GM19099 (cell line): ENCODE data around the gene PALS1.

Experiments used
- POLR2A ChIP-seq: IDR thresholded peaks from 3 replicates; pipeline ENCODE4 v1.6.1; 2011; ENCODE audit warnings: low read depth; ENCODE audit not compliant: insufficient read length; ENCODE audit errors: extremely low read depth

PALS1 gene

DNA sequence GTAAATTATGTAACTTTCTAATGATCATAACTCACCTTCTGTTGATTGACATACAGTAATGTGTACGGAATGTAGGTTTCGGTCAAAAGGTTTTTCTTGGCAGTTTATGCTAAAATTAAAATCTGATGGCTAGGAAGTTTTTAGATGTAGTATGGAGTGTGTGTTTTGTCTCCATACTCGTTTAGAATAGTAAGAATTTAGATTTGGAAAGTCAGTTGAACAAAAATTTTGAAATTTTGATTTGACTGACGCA, 859 bp downstream of the PALS1 start:
- TF ChIP-seq POLR2A, result no peak

DNA sequence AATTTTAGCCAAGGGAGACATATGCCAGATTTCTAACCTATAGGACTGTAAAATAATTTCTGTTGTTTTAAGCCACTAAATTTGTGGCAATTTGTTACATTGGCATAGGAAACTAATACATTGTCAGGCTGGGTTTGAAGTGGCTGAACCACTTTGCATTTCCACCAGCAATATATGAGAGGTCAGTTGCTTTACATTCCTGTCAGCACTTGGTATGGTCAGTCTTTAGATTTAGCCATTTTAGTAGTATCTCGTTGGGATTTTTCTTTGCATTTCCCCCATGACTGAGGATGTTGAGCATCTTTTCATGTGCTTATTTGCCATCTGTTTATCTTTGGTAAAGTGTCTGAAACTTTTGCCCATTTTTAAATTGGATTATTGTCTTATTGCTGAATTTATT, 3.9 kb downstream of the PALS1 start:
- TF ChIP-seq POLR2A, result no peak

DNA sequence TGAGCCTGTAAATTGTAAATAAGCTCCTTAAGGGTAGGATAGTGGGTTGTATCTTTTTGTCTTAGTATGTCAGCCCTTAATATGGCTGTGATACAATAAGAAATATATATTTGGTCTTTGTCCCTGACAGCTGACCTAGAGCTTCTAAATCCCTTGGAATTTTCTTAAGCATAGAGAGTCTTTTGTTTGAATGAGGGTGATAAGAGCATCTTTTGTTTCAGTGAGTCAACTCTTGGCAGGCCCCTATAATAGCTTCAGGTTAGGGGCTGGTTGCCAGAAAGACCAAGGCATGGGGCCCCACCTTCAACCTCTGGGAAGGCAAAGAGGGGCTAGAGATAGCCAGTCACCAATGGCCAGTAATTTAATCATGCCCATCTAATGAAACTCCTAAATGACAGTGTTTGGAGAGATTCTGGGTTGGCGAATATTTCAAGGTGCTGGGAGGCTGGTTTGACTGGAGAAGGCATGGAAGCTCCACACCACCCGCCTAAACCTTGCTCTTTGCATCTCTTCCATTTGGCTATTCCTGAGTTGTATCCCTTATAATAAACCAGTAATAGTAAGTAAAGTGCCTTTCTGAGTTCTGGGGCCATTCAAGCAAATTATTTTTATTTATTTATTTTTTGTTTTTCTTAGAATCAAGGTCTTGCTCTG, 10.5 kb downstream of the PALS1 start:
- no peak for TF ChIP-seq POLR2A

DNA sequence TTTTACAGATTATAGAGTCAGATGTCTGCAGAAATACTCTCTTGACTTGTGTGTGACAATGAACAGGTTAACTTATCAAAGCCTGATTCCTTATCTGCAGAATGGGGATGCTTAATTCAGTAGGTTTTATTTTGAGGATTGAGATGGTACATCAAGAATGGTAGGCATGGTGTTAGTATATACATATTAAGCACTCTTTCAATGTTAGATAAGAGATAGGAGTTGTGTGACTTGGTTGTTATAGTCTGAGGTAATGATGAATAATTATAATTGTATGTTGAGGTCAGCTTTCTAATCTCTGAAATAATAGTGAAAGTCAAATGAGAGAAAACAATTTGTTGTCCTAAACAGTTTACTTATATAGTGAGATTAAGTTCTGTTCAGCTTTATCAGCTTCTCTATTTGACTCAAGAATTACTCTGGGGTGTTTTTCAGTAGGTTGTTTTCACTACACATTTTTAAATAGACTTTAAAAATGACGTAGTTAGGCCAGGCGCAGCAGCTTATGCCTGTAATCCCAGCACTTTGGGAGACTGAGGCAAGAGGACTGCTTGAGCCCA, 11.9 kb downstream of the PALS1 start:
- no peak for TF ChIP-seq POLR2A

DNA sequence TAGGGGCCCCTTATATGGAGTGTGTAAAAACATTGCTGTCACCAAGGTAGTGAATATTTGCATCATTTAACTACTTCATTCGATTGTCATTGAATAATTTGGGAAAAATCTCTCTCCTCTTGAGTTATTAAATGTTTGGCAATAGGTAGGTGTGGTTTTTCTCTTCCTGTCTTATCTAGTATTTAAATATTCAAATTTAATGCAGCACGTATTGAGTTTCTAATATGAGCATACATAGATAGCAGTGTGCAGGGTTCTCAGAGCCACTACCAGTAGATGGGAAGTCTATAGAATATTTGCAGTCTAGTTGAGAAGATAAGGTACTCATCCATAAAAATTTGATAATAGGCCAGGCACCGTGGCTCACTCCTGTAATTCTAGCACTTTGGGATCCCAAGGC, 16.7 kb downstream of the PALS1 start:
- TF ChIP-seq POLR2A, result no peak

DNA sequence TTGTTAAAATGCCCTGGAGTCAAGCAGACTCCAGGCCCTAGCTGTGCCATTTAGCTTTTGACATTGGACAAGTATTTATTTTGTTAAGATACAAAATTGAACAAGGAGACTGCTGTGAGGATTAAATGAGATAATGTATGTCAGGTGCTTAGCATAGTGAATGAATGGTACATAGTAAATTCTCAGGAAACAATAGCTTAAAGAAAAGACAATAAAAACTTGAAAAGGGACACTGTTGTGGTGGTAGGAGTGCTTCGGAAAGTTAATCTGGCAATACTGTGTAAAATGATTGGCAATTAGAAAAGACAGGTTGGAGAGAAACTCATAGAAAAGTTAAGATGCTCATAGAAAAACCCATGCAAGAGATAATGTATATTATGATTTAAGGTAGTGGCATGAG, 19.7 kb downstream of the PALS1 start:
- no peak for TF ChIP-seq POLR2A

DNA sequence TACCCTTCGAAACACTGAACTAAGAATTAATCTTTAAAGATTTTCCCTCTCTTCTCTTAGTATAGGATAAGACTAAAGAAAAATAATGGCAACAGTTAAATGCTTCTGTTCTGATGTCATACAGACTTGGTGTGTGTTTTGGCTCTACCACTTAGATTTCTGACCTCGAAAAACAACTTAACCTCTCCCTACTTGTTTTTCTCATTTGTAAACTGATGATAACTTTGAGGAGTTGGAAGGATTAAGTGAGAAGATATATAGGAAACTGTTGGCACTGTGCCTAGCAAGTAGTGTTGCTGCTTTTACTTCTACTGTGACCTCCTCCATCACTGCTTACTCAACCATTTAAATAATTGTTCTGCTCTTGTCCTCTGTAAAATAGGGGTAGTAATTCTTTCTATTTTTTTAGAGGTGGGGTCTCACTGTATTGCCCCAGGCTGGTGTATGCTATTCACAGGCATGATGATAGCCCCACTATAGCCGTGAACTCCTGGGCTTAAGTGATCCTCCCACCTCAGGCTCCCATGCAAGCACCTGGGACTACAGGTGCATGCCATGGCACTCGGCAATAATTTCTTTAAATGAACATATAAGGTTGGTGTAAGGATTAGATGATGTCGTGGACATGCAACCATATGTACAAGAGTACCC, 22.4 kb downstream of the PALS1 start:
- no peak for TF ChIP-seq POLR2A

DNA sequence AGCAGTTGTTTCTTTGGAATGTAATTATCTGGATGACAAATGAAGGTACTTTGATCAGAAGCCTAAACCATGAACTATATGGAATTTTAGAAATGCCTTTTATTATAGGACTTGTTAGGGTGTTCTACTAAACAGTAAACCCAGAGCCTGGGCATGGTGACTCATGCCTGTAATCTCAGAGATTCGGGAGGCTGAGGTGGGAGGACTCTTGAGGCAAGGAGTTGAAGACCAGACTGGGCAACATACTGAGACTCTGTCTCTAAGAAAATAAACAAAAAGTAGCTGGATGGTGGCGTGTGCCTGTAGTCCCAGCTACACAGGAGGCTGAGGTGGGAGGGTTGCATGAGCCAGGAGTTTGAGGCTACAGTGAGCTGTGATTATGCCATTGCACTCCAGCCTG, 23.9 kb downstream of the PALS1 start:
- no peak for TF ChIP-seq POLR2A

DNA sequence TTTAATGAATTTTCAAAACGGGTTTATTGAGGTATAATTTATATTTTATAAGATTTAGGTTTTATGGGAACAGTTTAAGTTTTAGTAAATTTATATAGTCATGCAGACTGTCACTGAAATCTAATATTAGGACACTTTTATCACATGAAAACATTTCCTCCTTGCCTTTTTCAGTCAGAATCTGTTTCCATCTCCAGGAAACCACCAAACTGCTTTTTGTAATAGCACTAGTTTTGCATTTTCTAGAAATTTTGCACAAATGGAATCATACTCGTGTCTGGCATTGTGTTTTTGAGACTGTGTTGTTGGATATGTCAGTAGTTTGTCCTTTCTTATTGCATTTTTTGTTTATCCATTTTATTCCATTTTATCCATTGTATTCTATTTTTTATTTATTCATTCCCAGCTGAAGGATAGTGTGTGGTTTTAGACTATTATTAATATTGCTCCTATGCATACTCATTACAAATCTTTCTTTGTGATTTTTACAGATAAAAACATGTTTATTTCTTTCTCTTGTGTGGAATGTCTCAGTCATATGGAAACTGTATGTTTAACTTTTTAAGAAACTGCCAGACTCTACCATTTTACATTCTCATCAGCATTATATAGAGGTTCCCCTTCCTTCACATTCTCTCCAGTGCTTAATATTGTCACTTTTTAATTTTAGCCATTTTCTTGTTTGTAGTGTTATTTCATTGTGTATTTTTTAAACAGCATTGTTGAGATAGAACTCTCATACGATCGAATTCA, 26.5 kb downstream of the PALS1 start:
- no peak for TF ChIP-seq POLR2A

DNA sequence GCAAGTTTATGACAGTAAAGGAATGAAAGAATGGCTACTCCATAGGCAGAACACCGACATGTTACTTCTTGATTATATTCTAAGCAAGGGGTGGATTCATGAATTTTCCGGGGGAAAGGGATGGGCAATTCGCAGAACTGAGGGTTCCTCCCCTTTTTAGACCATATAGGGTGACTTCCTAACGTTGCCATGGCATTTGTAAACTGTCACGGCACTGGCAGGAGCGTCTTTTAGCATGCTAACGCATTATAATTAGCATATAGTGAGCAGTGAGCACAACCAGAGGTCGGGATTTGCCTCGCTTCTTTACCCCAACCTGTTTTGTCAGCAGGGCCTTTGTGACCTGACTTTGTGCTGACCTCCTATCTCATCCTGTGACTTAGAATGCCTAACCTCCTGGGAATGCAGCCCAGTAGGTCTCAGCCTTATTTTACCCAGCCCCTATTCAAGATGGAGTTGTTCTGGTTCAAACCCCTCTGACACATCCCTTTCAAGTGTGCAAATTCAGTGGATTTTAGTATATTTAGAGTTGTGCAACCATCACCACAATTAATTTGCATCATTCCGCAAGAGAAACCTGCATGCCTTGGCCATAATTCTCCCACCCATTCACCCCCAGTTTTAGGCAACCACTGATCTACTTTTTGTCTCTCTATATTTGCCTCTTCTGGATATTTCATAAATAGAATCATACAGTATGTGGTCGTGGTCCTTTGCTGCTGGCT, 27.4 kb downstream of the PALS1 start:
- TF ChIP-seq POLR2A, result no peak

DNA sequence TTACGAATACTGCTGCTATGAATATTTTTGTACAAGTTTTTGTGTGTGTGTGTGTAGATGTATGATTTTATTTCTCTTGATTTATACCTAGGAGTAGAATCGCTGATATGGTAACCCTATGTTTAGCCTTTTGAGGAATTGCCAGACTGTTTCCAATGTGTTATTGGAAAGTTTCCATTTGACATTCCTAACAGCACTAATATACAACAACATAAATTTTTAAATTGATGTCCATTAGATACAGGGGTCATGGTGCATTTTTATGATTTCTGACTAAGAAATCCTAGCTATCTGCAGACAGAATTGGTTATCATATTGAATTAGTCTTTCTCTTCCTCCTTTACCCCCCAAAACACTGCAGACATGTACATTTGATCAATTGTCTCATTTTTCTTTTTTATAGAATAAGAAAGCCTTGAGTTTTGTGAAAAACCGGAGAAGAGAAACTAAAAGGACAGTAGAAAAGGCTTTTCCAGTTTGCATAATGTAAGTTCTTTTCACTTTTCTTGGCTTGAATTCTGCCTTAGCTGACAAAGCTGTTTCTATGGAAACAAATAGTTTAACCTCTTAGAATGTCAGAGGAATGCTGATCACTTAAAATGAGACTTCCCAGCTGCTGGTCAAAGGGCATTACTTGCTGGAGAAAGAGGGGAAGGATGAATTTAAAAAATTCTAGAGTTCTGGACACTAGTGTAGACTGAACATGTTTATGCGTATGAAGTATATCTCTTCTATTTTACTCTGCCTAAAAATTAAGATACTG, 28.2 kb downstream of the PALS1 start:
- TF ChIP-seq POLR2A, result no peak

DNA sequence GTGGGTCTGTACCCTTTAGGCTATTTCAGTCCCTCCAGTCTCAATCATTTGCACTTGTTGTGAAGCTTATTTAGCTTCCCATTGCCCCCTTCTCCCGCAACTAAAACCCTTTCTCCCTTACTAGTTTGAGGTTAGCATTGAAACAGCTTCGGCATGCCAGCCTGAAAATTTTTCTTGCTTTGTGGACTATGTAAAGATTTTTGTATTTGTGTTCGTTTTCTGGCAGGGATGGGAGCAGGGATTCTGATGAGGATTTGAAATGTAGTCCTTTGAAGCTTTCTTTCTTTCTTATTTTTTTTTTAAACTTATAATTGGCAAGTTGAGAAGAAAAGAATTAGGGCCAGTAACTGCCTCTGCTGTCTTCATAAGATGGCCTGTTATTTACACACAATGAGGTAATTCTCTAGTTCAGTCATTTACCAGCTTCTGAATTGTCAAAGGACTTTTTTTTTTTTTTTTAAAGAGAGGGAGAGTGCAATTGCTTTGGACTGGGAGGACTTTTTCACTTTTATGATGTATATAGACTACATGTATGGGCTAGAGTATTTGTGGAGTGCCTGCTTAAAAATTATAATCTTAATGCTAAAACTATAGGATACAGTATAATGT, 29.0 kb downstream of the PALS1 start:
- TF ChIP-seq POLR2A, result no peak

DNA sequence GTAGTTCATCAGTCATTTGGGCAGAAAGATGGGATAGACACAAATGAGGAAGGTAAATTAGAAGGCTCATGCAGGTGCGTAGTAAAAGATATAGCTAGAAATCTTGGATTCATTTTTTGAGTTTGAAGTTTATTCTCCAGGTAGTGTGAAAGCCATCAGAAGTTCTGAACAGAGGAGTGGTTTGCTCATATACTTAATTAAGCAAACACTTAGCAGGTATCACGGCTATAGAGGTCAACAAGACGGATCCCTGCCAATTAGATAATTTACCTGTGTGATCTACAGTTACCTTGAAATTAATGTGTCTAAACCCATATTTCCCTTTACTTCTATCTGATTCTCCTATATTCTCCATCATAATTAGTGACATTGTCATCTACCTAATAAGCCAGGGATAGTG, 29.7 kb downstream of the PALS1 start:
- no peak for TF ChIP-seq POLR2A

DNA sequence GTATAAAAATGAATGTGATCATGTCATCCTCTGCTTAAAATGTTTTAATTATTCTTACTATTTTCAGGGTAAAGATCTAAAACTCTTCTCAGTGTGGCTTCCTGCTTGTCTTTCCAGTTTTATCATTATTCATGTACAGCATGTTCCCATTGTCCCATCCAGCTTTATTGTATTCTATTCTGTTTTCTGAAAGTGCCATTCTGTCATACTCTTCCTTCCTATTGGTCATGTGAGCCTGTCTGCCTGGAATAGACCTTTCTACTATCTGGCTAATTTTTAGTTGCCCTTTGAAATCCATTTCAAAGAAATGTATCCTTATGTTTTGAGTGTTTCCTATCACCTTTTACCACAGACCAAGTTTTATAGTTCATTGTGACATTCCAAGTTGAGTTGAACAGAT, 34.9 kb downstream of the PALS1 start:
- no peak for TF ChIP-seq POLR2A
